ENCODE results near the gene PRXL2B.

The PRXL2B gene

GRCh38 chr1:2606396-2606880 lies 19.9 kb downstream of the PRXL2B start:
- WGBS (ENCODE audit: extremely low coverage, insufficient coverage, low lambda C conversion rate): no CpG with 5 or more reads among the region's 15 CpGs

DNA sequence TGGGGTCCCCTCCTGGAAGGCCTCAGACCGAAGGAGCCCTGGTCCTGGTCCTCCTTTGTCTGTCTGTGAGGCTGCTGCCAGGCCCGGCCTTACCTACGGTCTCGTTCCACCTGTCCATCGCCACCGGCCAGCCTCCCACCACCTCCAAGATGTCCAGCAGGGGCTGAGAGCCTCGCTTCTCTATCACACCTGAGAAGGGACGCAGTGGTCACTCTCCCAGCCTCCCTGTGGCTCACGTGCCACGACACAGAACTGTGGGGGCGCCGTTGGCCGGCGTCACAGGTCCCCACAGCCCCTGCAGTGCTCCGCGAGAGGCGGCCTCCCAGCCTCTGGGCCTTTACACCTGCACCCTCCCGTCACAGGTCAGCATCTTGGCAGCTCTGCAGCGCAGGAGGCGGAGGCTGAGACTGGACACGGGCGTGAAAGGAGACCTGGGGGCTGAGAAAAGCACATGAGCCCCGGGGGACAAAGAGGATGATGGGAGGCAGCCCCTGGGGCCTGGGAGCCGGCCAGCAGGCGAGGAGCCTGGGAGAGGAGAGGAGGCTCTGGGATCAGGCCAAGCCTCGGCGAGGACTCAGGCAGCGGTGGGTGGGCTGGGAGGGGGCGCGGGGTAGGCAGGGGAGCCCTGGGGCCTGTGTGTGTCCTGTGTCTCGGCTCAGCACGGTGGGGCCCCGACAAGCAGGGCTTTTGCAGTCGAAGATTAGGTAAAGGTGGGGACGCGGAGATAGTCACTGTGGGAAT lies 20.5 kb downstream of the PRXL2B start:
- no peak overlapping the region for H3K9ac ChIP-seq (ENCODE audit: low read length)
- H3K56ac ChIP-seq (ENCODE audit: low read length): no peak overlapping the region
- H3K79me2 ChIP-seq (ENCODE audit: control insufficient read depth, insufficient read depth, low read length): no peaks in the 10 kb centered on the region
- no peak overlapping the region for H2BK120ac ChIP-seq (ENCODE audit: low read depth, low read length)
- H3K23ac ChIP-seq (ENCODE audit: low read length): no peak overlapping the region
- no peak overlapping the region for H3K4me3 ChIP-seq (ENCODE audit: low read length)
- no peaks in the 10 kb centered on the region for H3K36me3 ChIP-seq (ENCODE audit: control insufficient read depth, insufficient read depth, low read length)
- no peak overlapping the region for H2BK5ac ChIP-seq (ENCODE audit: low read length)
- H2AK5ac ChIP-seq (ENCODE audit: low read length): no peak overlapping the region
- WGBS (ENCODE audit: extremely low coverage, insufficient coverage, low lambda C conversion rate): no CpG with 5 or more reads among the region's 36 CpGs
- no peaks in the 10 kb centered on the region for H3K27me3 ChIP-seq (ENCODE audit: insufficient read depth, low read length, poor library complexity)
- H3K4me2 ChIP-seq (ENCODE audit: low read length): no peak overlapping the region
- no peak overlapping the region for H4K8ac ChIP-seq (ENCODE audit: low read depth, low read length)
- no peaks in the 10 kb centered on the region for H3K79me1 ChIP-seq (ENCODE audit: low read length)
- H2BK15ac ChIP-seq (replicated peaks; ENCODE audit: low read depth): no peak overlapping the region
- no peak overlapping the region for H3K27ac ChIP-seq (ENCODE audit: low read depth, low read length)
- no peak overlapping the region for H4K5ac ChIP-seq (ENCODE audit: low read length)
- no peak for DNase-seq
- H3K4ac ChIP-seq (ENCODE audit: low read depth, low read length): no peak overlapping the region
- H3K18ac ChIP-seq (ENCODE audit: low read length): no peak overlapping the region
- no peaks in the 10 kb centered on the region for H3K4me1 ChIP-seq (ENCODE audit: control insufficient read depth, low read depth, low read length)

More at GRCh38 chr1:2606396-2606880, 19.9 kb downstream of the PRXL2B start:
- Histone ChIP-seq H3K27ac (ENCODE audit: low read depth, low read length) (no peak overlapping the region), H2BK5ac (ENCODE audit: low read length) (no peak overlapping the region), H3K79me1 (ENCODE audit: low read length) (no peaks in the 10 kb centered on the region), H3K27me3 (ENCODE audit: insufficient read depth, low read length, poor library complexity) (no peaks in the 10 kb centered on the region), H3K4ac (ENCODE audit: low read depth, low read length) (no peak overlapping the region), H3K23ac (ENCODE audit: low read length) (no peak overlapping the region), H3K4me1 (ENCODE audit: control insufficient read depth, low read depth, low read length) (no peaks in the 10 kb centered on the region), H2AK5ac (ENCODE audit: low read length) (no peak overlapping the region), H4K8ac (ENCODE audit: low read depth, low read length) (no peak overlapping the region), H3K56ac (ENCODE audit: low read length) (no peak overlapping the region), H3K79me2 (ENCODE audit: control insufficient read depth, insufficient read depth, low read length) (no peaks in the 10 kb centered on the region), H3K4me3 (ENCODE audit: low read length) (no peak overlapping the region), H2BK15ac (replicated peaks; ENCODE audit: low read depth) (no peak overlapping the region), H4K5ac (ENCODE audit: low read length) (no peak overlapping the region), H3K36me3 (ENCODE audit: control insufficient read depth, insufficient read depth, low read length) (no peaks in the 10 kb centered on the region), H3K4me2 (ENCODE audit: low read length) (no peak overlapping the region), H2BK120ac (ENCODE audit: low read depth, low read length) (no peak overlapping the region), H3K18ac (ENCODE audit: low read length) (no peak overlapping the region), H3K9ac (ENCODE audit: low read length) (no peak overlapping the region)
- no peak for DNase-seq

GRCh38 chr1:2607641-2608091 lies 21.1 kb downstream of the PRXL2B start:
- H3K79me2 ChIP-seq (ENCODE audit: control insufficient read depth, insufficient read depth, low read length): no peaks in the 10 kb centered on the region
- H3K23ac ChIP-seq (ENCODE audit: low read length): no peak overlapping the region
- H3K4me1 ChIP-seq (ENCODE audit: control insufficient read depth, low read depth, low read length): no peaks in the 10 kb centered on the region
- H3K4ac ChIP-seq (ENCODE audit: low read depth, low read length): no peak overlapping the region
- H3K27ac ChIP-seq (ENCODE audit: low read depth, low read length): no peak overlapping the region
- H3K36me3 ChIP-seq (ENCODE audit: control insufficient read depth, insufficient read depth, low read length): no peaks in the 10 kb centered on the region
- DNase-seq: no peak
- H3K56ac ChIP-seq (ENCODE audit: low read length): no peak overlapping the region
- no peak overlapping the region for H3K9ac ChIP-seq (ENCODE audit: low read length)
- H2BK120ac ChIP-seq (ENCODE audit: low read depth, low read length): no peak overlapping the region
- no peak overlapping the region for H2BK5ac ChIP-seq (ENCODE audit: low read length)
- no peak overlapping the region for H3K4me3 ChIP-seq (ENCODE audit: low read length)
- H2AK5ac ChIP-seq (ENCODE audit: low read length): no peak overlapping the region
- no peaks in the 10 kb centered on the region for H3K79me1 ChIP-seq (ENCODE audit: low read length)
- H3K4me2 ChIP-seq (ENCODE audit: low read length): no peak overlapping the region
- no peak overlapping the region for H4K5ac ChIP-seq (ENCODE audit: low read length)
- H4K8ac ChIP-seq (ENCODE audit: low read depth, low read length): no peak overlapping the region
- H2BK15ac ChIP-seq (replicated peaks; ENCODE audit: low read depth): no peak overlapping the region
- no peaks in the 10 kb centered on the region for H3K27me3 ChIP-seq (ENCODE audit: insufficient read depth, low read length, poor library complexity)
- no CpG with 5 or more reads among the region's 13 CpGs for WGBS (ENCODE audit: extremely low coverage, insufficient coverage, low lambda C conversion rate)
- H3K18ac ChIP-seq (ENCODE audit: low read length): no peak overlapping the region

DNA sequence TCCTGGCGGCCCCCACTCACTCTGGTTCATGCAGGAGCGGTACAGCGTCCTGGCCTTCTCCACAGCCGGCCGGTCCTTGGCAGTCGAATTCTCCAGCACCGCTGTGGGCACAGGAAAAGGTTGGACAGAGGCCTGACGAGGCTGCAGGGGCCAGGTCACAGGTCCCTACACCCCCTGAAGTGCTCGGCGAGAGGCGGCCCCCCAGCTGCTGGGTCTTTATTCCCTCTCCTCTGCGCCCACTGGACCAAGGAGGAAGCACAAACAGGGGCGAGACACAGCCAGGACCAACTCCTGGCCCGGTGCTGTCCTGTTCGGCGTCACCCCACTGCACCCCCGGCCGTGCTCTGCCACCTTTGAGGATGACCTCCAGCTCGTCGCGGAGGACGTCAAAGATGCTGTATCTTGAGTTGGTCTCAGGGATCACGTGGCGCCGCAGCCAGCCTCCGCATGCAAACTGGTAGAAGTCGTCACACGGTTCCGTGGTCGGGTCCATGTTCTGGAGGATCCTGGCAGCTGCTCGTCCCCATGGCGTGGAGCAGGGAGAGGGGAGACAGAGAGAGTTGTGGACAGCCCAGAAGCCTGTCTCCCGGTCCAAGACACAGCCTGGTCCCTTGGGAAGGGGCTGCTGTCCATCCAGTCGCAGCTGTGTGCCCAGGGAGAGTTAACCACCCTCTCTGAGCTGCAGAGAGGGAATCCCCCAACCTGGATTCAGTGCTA lies 22.9 kb downstream of the PRXL2B start:
- Histone ChIP-seq H4K5ac (ENCODE audit: low read length) (no peak overlapping the region), H2BK5ac (ENCODE audit: low read length) (no peak overlapping the region), H3K4ac (ENCODE audit: low read depth, low read length) (no peak overlapping the region), H3K9ac (ENCODE audit: low read length) (no peak overlapping the region), H3K27me3 (ENCODE audit: insufficient read depth, low read length, poor library complexity) (no peaks in the 10 kb centered on the region), H3K27ac (ENCODE audit: low read depth, low read length) (no peak overlapping the region), H4K8ac (ENCODE audit: low read depth, low read length) (no peak overlapping the region), H3K18ac (ENCODE audit: low read length) (no peak overlapping the region), H2BK120ac (ENCODE audit: low read depth, low read length) (no peak overlapping the region), H3K4me1 (ENCODE audit: control insufficient read depth, low read depth, low read length) (no peaks in the 10 kb centered on the region), H3K4me2 (ENCODE audit: low read length) (no peak overlapping the region), H3K4me3 (ENCODE audit: low read length) (no peak overlapping the region), H2AK5ac (ENCODE audit: low read length) (no peak overlapping the region), H2BK15ac (replicated peaks; ENCODE audit: low read depth) (no peak overlapping the region), H3K79me2 (ENCODE audit: control insufficient read depth, insufficient read depth, low read length) (no peaks in the 10 kb centered on the region), H3K36me3 (ENCODE audit: control insufficient read depth, insufficient read depth, low read length) (no peaks in the 10 kb centered on the region), H3K56ac (ENCODE audit: low read length) (no peak overlapping the region), H3K79me1 (ENCODE audit: low read length) (no peaks in the 10 kb centered on the region), H3K23ac (ENCODE audit: low read length) (no peak overlapping the region)
- WGBS (ENCODE audit: extremely low coverage, insufficient coverage, low lambda C conversion rate): no CpG with 5 or more reads among the region's 34 CpGs
- DNase-seq: no peak

DNA sequence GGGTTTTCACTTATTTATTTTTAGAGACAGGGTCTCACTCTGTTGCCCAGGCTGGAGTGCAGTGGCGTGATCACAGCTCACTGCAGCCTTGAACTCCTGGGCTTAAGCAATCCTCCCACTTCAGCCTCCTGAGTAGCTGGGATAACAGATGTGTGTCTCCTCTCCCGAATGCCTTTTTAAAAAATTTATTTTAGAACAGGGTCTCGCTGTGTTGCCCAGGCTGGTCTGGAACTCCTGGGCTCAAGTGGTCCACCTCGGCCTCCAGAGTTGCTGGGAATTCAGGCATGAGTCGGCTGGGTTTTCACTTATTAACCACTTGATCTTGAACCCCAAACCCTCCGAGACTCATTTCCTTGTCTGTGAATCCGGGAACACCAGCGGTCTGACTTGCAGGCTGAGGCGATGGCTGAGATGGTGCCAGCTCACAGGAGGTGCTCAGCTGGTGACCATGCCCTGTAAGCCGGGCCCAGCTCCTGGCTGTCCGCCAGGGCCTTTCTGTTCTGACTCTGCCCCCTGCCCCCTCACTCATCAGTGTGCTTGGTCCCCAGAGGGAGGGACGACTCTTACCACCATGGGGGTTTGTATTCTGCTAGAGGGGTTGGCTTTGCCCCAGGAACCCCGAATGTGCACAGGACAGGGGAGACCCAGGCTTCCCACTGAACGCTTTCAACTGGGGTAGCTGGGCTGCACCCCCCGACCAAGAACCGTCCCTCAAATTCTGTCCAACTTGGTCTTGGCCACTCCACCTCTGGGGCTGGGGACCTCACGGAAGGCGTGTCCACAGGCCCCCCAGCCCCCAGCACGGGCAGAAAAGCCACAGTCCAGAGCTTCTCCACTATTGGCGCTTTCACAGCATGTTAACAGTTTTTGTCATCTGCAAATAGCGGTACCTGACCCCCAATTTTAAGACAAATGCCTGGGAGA lies 23.7 kb downstream of the PRXL2B start:
- DNase-seq: no peak
- Histone ChIP-seq H3K9ac (ENCODE audit: low read length) (no peak overlapping the region), H4K8ac (ENCODE audit: low read depth, low read length) (no peak overlapping the region), H3K56ac (ENCODE audit: low read length) (no peak overlapping the region), H3K4me2 (ENCODE audit: low read length) (no peak overlapping the region), H3K4me3 (ENCODE audit: low read length) (no peak overlapping the region), H2BK5ac (ENCODE audit: low read length) (no peak overlapping the region), H2BK120ac (ENCODE audit: low read depth, low read length) (no peak overlapping the region), H3K79me2 (ENCODE audit: control insufficient read depth, insufficient read depth, low read length) (no peaks in the 10 kb centered on the region), H3K36me3 (ENCODE audit: control insufficient read depth, insufficient read depth, low read length) (no peaks in the 10 kb centered on the region), H3K27ac (ENCODE audit: low read depth, low read length) (no peak overlapping the region), H4K5ac (ENCODE audit: low read length) (no peak overlapping the region), H3K4me1 (ENCODE audit: control insufficient read depth, low read depth, low read length) (no peaks in the 10 kb centered on the region), H3K4ac (ENCODE audit: low read depth, low read length) (no peak overlapping the region), H2BK15ac (replicated peaks; ENCODE audit: low read depth) (no peak overlapping the region), H3K23ac (ENCODE audit: low read length) (no peak overlapping the region), H3K27me3 (ENCODE audit: insufficient read depth, low read length, poor library complexity) (no peaks in the 10 kb centered on the region), H2AK5ac (ENCODE audit: low read length) (no peak overlapping the region), H3K79me1 (ENCODE audit: low read length) (no peaks in the 10 kb centered on the region), H3K18ac (ENCODE audit: low read length) (no peak overlapping the region)
- WGBS (ENCODE audit: extremely low coverage, insufficient coverage, low lambda C conversion rate): no CpG with 5 or more reads among the region's 21 CpGs
